GM21723 (cell line): ENCODE results near the gene UGT1A8.
"Not testable (repeated sequence)": the region's sequence is repeated elsewhere in the genome, so short reads cannot be mapped to it uniquely, and the experiment has no call there.

Experiments used
- ATAC-seq: cut with Tn5 transposase; IDR thresholded peaks from one replicate; pipeline ENCODE4 v1.9.1; 2021; ENCODE audit warnings: mild to moderate bottlenecking, moderate library complexity; ENCODE audit not compliant: unreplicated experiment

Gene UGT1A8

DNA sequence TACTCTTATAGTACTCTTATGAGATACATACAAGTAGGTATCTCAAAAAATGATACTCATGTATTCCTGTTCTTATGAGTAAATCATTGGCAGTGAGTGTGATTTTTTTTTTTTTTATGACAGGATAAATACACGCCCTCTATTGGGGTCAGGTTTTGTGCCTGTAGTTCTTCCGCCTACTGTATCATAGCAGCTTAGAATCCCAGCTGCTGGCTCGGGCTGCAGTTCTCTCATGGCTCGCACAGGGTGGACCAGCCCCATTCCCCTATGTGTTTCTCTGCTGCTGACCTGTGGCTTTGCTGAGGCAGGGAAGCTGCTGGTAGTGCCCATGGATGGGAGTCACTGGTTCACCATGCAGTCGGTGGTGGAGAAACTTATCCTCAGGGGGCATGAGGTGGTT, at the start of gene UGT1A8:
Gene UGT1A8, plus strand, starts transcription at position 158 of the 400 bp plus-strand sequence. Its CDS starts 75 bp downstream, at position 233.
- ATAC-seq, result not testable (repeated sequence)

DNA sequence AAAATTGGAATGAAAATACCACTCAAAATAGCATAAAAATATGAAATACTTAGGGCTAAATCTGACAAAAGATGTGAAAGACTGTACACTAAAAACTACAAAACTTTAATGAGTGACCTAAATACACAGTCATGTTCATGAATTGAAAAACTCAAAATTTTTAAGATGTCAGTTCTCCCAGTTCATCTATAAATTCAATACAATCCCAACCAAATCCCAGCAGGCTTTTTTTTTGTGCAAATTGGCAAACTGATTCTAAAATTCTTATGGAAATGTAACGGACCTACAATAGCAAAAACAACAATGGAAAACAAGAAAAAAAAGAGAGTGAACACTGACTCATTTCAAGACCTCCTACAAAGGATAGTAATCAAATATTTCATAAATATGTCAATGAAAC, 46.4 kb upstream of the UGT1A8 start:
- no peak for ATAC-seq

DNA sequence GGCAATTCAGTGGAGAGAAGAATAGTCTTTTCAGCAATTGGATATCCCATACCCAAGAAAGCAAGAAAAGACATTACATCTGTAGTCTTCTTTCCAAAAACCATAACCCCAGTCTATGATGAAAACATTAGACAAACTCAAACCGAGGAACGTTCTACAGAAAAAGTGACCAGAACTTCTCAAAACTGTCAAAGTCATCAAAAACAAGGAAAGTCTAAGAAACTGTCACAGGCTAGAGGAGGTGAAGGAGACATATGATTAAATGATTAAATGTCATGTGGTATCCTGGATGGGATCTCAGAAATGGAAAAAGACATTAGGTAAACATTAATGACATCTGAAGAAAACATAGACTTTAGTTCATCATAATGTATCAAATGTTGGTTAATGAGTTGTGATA, 46.0 kb upstream of the UGT1A8 start:
- no peak for ATAC-seq

DNA sequence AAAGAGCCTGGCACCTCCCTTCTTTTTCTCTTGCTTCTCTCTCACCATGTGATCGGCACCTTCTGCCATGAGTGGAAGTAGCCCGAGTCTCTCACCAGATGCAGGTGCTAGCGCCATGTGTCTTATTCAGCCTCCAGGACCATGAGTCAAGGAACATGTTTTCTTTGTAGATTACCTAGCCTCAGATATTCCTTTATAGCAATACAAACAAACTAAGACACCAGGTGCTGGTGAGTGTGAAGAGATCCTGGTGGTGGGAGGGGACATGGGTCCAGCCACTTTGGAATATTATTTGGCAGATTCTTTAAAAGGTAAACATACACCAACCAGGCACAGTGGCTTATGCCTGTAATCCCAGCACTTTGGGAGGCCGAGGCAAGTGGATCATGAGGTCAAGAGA, 45.0 kb upstream of the UGT1A8 start:
- ATAC-seq, result no peak

DNA sequence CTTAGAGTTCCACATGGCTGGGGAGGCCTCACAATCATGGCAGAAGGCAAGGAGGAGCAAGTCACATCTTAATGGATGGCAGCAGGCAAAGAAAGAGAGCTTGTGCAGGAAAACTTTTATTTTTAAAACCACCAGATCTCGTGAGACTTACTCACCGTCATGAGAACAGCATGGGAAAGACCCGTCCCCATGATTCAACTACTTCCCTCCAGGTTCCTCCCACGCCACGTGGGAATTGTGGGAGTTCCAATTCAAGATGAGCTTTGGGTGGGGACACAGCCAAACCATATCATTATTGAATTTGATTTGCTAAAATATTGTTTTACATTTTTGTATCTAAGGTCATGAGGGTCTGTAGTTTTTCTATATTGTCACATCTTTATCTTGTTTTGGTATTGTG, 40.1 kb upstream of the UGT1A8 start:
- ATAC-seq, result not testable (repeated sequence)

DNA sequence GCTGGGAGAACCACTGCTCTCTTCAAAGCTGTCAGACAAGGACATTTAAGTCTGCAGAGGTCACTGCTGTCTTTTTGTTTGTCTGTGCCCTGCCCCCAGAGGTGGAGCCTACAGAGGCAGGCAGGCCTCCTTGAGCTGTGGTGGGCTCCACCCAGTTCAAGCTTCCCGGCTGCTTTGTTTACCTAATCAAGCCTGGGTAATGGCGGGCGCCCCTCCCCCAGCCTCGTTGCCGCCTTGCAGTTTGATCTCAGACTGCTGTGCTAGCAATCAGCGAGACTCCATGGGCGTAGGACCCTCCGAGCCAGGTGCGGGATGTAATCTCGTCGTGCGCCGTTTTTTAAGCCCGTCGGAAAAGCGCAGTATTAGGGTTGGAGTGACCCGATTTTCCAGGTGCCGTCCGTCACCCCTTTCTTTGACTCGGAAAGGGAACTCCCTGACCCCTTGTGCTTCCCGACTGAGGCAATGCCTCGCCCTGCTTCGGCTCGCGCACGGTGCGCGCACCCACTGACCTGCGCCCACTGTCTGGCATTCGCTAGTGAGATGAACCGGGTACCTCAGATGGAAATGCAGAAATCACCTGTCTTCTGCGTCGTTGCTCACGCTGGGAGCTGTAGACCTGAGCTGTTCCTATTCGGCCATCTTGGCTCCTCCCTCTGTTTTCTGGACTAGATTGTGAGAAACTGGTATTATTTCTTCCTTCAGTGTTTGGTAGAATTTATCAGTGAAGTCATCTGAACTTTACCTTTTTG, 34.0 kb upstream of the UGT1A8 start:
- not testable (repeated sequence) for ATAC-seq

DNA sequence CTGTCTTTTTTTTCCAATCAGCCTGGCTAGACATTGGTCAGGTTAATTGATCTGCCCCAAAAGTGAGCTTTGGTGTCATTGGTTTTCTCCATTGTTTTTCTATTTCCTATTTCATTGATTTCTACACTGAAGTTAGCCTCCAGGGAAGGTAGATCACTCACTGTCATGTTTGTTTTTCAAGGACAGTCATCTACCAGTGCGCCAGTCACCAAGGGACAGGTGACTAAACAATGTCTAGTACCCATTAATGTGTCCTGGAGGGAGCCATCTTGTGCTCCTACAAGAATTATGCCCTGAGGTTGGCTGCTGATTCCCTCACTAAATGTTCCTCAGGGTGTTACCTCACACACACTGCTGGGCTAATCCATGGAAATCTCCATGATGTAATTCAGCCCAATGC, 33.2 kb upstream of the UGT1A8 start:
- ATAC-seq, result no peak

DNA sequence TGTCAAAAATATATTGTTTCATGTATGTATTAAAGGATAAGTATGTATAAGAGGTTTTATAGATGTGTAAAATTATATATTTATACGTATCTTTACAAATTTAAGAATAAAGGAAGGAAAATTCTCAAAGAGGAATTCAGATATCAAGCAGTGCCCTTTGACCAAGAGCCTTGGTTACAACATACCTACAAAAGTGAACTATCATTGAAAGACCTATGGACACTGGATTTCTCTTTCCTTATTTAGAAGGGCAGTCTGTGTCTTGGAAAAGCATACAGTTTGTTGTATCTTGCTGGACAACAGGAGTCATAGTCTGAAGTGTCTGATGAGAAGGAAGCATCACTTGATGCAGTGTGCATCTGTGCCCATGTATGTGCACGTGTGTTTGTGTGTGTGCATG, 29.0 kb upstream of the UGT1A8 start:
- ATAC-seq, result no peak

DNA sequence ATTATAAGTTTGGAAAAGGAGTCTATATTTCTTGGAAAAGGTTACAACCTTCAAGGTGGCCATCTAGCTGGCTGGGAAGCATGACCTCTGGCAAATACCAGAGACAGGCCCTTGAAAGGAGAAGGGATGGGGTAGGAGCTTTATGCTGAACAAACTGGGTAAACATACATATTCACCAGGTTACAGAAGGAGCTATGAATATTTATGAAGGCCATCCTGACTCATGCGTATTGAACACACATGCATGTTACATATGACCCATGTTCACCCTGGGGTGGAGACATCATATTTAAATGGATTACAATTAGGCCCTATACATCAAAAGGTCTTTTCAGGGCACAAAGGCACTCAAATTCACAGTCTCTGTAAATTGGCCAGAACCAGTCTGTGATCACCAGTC, 24.7 kb upstream of the UGT1A8 start:
- not testable (repeated sequence) for ATAC-seq

DNA sequence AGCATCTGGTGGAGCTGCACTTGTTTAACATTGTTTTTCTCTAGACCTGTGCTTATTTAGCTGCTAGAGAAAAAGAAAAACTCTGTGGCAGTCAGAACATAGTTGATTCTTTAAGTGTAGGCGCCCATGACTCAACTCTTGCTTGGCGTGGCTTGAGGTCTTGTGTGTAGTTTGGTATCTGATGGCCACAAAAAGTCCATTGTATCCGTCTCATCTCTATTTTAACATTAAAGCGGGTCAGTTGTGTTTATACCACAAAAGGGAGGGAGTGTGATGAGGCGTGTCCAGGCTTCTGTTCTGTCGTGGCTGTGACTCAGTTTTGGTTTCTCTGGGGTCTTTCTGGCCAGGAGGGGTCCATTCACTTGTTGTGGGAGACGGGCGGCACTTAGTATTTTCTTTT, 24.2 kb upstream of the UGT1A8 start:
- ATAC-seq, result no peak

DNA sequence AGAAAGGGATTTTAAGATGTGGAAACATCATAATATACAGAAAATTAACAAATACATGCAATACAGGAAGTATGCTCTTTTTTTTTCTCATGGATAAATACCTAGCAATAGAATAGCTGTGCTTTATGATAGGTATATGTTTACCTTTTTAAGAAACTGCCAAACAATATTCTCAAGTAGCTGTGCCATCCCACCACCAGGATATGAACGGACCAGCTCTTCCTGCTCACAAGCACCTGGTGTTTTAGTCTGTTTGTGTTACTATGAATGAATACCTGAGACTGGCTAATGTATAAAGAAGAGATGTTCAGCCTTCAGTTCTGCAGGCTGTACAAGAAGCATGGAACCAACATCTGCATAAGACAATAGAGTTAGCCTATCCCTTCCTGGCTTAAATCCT, 19.9 kb upstream of the UGT1A8 start:
- no peak for ATAC-seq

DNA sequence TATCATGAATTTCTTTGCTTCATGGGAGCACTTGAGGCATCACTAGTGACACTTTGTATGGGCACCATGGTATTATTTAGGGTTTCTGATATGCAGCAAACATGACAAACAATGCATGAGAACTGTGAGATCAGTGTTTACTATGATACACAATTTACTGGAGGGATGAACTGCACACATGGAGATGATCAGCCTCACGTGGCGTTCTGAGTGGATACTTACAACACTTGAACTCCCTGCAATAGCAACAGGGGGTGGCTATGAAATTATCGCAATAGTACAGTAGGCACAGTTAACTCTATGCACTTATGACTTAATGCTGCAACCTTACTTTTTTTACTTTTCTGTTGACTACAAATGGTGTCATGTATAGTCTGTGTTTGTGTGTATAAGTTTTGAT, 18.5 kb upstream of the UGT1A8 start:
- no peak for ATAC-seq

DNA sequence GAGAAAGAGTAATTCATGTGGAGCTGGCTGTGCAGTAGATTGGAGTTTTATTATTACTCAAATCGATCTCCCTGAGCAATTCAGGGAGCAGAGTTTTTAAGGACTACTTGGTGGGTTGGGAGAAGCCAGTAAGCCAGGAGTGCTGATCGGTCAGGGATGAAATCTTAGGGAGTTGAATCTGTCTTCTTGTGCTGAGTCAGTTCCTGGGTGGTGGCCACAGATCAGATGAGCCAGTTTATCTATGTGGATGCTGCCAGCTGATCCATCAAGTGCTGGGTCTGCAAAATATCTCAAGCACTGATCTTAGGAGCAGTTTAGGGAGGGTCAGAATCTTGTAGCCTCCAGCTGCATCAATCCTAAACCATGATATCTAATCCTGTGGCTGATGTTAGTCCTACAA, 17.0 kb upstream of the UGT1A8 start:
- ATAC-seq, result no peak

DNA sequence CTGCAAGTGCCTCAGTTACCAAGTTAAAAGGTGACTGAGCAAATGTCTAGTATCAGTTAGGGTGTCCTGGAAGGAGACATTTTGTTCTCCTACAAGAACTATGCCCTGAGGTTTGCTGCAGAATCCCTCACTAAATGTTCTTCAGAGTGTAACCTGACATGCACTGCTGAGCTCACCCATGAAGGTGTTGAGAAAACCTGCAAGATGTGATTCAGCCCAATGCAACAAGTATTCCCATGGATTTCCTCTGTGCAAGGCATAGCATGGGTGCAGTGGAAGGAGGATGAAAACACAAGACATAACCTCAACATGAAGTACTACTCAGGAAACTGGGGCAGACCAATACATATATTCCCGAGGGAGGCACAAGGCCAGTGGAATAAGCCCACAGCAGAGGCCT, 15.4 kb upstream of the UGT1A8 start:
- no peak for ATAC-seq

DNA sequence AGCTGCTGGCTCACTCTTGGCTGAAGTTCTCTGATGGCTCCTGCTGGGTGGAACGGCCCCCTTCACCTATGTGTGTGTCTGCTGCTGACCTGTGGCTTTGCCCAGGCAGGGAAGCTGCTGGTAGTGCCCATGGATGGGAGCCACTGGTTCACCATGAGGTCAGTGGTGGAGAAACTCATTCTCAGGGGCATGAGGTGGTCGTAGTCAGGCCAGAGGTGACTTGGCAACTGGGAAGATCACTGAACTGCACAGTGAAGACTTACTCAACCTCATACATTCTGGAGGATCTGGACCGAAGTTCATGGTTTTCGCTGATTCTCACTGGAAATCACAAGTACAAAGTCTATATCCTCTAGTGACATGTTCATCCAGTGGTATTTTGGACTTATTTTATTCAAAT, 13.9 kb upstream of the UGT1A8 start:
- ATAC-seq, result no peak

DNA sequence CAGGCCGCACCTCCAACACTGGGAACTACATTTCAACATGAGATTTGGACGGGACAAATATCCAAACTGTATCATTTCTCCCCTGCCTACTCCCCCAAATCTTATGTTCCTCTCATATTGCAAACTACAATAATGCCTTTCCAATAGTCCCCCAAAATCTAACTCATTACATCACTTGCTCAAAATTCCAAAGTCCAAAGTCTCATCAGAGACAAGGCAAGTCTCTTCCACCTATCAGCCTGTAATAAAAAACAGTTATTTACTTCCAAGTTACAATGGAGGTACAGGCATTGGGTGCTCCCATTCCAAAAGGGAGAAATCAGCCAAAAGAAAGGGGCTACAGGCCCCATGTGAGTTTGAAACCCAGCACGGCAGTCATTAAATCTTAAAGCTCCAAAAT, 12.6 kb upstream of the UGT1A8 start:
- ATAC-seq, result no peak

DNA sequence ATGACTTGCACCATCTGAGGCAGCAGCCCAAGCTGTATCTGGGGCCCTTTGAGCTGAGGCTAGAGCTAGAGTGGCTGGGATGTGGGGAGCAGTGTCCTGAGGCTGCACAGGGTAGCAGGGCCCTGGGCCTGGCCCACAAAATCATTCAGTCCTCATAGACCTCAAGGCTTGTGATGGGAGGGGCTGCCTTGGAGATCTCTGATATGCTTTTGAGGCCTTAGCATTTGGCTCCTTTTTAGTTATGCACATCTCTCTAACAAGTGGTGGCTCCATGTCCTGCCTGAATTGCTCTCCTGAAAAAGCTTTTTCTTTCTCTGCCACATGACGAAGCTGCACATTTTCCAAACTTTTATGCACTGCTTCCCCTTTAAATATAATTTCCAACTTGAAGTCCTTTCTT, 11.8 kb upstream of the UGT1A8 start:
- no peak for ATAC-seq

DNA sequence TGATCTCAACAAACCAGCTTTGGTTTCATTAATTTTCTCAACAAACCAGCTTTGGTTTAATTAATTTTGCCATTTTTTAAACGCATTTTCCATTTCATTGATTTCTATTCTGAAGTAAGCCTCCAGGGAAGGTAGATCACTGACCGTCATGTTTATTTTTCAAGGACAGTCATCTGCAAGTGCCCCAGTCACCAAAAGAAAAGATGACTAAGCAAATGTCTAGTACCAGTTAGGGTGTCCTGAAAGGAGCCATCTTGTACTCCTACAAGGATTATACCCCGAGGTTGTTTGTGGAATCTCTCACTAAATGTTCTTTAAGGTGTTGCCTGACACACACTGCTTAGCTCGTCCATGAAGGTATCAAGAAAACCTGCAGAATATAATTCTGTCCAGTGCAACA, 6.1 kb upstream of the UGT1A8 start:
- no peak for ATAC-seq

DNA sequence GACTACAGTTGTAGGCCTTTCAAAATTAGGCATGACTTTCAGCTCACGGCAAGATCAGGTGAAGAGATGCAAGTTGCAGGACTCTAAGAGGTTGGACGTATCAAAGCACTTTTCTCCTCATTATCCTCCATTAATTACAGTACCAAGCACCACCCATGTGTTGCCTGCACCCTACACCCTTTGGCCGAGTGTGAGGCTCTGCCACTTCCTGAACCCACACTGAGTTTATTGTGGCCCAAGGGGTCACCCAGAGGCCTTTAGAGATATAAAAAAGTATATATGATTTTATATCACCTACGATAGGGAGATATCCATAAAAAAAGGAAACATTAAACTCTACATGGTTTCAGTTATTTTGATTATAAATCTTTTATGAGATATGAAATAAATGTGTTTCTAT, 2.8 kb downstream of the UGT1A8 start:
- ATAC-seq, result no peak

DNA sequence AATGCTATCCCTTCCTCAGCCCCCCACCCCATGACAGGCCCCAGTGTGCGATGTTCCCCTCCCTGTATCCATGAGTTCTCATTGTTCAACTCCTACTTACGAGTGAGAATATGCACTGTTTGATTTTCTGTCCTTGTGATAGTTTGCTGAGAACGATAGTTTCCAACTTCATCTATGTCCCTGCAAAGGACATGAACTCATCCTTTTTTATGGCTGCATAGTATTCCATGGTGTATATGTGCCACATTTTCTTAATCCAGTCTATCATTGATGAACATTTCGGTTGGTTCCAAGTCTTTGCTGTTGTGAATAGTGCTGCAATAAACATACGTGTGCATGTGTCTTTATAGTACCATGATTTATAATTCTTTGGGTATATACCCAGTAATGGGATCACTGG, 4.4 kb downstream of the UGT1A8 start:
- ATAC-seq, result not testable (repeated sequence)

DNA sequence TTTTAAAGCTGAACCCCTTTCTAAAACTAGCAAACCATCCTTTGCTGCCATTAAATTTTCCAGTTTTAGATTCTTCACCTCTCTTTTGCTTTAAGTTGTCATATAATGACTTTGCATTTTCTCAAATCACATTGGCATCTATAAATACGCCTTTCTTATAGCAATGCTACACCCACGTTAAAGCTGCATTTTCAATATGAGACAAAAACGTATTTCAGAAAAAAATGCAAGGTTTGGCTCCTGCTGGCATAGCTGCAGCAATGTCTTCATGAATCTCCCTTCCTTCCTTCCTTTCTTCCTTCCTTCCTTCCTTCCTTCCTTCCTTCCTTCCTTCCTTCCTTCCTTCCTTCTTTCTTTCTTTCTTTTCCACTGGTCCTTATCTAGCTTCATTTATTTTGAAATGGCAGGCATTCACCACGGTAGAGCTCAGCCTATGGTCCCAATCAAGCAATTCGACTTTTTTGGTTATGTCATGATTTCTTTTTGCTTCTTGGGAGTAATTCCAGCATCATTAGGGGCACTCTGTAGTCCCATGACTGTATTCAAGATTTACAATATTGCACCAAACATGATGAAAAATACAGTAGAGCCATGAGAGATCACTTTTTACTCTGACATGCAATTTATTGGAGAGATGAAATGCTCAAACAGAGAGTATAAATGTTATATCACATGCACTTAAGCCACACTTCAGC, 10.0 kb downstream of the UGT1A8 start:
- ATAC-seq, result no peak

DNA sequence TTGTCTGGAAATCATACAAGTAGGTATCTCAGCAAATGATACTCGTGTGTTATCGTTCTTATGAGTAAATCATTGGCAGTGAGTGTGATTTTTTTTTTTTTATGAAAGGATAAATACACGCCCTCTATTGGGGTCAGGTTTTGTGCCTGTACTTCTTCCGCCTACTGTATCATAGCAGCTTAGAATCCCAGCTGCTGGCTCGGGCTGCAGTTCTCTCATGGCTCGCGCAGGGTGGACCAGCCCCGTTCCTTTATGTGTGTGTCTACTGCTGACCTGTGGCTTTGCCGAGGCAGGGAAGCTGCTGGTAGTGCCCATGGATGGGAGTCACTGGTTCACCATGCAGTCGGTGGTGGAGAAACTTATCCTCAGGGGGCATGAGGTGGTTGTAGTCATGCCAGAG, 18.9 kb downstream of the UGT1A8 start, which contains the start of gene UGT1A10:
Gene UGT1A10, plus strand, starts transcription at position 143 of the 400 bp plus-strand sequence. Its CDS starts 75 bp downstream, at position 218.
- ATAC-seq, result not testable (repeated sequence)
